T1000 (cell line): ENCODE results near the gene TNFSF8.

Source experiments
- DNase-seq: peaks from one replicate; lab custom pipeline; 2025; ENCODE audit warnings: mixed read lengths; lab: John Stamatoyannopoulos, UW

TNFSF8 gene, protein sequence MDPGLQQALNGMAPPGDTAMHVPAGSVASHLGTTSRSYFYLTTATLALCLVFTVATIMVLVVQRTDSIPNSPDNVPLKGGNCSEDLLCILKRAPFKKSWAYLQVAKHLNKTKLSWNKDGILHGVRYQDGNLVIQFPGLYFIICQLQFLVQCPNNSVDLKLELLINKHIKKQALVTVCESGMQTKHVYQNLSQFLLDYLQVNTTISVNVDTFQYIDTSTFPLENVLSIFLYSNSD

DNA sequence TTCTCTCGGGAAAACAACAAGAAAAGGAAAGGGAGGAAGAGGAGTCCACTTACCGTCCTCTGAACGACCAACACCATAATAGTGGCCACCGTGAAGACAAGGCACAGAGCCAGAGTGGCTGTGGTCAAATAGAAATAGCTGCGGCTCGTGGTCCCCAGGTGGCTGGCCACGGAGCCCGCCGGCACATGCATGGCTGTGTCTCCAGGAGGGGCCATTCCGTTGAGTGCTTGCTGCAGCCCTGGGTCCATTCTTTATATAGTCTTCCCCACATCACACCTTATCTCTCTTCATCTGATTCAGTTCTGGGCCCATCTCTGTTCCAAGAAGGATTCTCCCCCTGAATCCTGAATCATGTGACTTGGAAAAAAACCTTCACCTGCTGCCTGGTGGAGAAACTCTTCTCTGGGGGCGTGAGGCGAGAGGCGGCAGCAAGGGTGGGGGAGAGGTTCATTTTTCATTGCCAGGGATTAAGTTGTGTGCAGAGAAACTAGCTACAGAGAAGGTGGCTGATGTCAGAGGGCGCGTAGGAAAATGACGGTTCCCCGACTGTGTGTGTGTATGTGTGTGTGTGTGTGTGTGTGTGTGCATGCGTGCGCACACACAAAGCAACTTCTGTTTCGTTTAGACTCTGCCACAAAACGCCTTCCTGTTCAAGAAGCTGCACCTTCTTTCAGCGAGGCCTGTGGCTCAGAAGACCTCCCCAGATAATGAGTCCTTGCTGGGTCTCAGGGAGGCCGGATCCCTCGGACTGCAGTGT is at the start of gene TNFSF8:
TSS of gene TNFSF8 (minus strand) at position 536 of the 757 bp plus-strand sequence. CDS start at position 248, 288 bp downstream.
- DNase-seq = no peak

DNA sequence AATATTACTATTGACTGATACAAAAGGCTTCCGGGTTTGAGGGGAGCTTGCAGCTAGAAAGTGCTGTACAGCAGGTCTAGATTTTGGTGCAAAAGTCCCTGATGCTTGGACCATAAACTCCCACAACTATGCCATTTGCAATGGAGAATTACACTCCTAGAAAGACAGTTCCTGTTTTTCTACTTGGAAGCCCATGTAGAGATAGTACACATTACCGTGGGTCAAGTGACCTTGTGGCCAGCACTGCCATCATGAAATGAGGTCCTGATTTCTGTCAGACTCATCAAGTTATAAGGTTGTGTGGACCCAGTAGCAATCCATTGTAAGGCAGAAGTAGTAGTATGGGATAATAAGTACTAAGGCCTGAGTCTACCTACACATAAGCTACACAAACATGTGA is 42.8 kb upstream of the TNFSF8 start:
- DNase-seq = no peak

DNA sequence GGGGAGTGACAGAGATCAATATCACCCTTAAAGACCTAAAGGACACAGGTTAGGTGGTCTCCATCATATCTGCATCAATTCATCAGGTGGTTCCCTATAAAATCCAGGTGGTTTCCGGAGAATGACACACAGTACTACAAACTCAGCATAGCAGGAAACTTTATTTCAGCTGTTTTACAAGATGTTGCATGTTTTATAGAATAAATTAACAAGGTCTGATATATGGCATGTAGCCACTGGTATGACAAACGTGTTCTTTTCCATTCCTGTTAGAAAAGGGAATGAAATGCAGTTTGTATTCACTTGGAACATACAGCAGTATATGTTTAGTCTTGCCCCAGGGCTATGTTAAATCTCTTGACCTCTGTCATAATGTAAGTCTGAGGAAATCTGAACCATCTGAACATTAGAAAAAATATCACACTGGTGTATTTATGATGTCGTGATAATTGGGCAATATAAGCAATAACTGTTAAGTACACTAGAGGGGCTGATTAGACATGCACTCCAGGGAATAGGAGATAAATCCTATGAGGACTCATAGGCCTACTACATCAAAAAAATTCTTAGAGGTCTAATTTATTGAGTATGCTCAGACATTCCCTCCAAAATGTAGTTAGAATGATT is 42.2 kb upstream of the TNFSF8 start:
- DNase-seq = no peak

DNA sequence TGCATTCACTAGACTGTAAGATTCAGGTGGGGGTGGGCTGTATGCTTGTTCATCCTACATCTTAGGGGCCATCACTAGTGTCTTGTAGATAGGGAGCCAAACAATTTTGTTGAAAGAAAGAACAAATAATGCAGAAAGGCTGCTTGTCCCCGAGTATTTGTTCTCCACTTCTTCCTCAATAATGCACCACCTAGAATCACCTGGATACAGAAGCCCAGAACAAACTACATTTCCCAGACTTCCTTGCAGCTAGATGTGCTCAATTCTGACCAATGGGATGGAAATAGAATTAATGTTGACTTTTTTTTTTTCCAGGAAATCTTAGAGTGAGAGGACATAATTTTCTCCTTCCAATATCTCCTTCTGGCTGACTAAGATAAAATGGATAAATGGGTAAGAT is 38.9 kb upstream of the TNFSF8 start:
- no peak for DNase-seq

DNA sequence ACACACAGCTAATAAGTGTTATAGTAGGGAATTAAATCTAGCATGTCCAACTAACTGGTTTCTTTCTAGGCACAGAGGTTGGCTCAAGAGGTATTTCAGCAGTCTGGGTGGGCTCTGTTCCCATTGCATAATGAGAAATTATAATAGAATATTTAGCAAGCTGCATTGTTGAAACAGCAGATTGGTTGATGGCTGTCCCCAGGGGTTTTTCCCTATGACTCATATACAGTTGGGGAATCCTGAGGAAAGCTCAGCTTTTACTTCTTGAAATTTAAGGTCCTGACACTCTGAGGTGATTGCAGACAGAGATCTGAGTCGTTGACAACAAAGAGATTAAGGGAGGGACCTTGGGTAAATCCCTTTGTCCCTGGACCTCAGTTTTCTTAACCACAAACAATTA is 38.3 kb upstream of the TNFSF8 start:
- peak; percentile 18 for DNase-seq

DNA sequence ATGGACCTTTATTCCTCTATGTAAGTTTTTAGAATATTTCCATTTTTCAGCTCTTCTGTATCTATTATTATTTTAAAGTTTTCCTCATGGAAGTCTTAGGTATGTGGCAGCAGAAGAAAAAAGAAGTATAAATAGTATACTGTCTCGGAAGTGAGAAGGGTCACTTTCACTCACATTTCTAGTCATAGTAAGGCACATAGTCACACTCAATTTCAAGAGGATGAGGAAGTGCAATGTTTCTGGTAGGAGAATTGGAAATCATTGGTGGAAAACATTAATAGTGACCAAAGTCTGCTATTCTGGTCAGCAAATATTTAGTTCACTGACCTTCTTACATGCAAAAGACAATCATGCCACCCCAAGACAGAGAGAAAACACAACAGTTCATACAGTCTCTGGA is 35.2 kb upstream of the TNFSF8 start:
- DNase-seq = no peak

DNA sequence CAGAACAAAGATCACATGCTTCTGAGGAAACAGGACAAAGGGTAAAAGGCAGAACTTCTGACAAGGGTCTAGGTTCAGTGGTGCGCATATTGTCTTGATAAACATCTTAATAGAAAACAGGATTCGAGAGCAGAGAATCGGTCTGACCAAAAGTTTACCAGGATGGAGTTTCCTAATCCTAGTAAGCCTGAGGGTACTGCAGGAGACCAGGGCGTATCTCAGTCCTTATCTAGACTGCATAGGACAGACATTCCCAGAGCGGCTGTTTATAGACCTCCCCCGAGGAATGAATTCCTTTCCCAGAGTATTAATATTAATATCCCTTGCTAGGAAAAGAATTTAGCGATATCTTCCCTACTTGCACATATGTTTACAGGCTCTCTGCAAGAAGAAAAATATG is 32.4 kb upstream of the TNFSF8 start:
- DNase-seq = no peak

DNA sequence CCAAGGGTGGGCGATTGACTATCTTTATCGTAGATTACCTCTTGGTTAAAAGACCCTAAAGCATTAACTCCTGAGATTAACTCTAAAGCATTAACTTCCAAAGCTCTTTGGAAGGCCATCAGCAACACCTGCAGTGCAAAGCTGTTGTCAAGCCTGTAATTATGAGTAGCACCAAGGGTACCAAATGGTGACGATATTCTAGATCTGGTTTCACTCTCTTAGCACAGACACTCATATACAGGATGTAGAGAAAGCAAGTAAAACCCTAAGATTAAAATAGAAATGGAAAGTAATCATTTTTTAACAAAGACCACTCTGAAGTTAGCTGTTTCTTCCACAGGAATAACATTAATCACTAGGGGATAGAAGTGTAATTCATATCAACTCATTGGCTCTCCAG is 29.9 kb upstream of the TNFSF8 start:
- DNase-seq = no peak

DNA sequence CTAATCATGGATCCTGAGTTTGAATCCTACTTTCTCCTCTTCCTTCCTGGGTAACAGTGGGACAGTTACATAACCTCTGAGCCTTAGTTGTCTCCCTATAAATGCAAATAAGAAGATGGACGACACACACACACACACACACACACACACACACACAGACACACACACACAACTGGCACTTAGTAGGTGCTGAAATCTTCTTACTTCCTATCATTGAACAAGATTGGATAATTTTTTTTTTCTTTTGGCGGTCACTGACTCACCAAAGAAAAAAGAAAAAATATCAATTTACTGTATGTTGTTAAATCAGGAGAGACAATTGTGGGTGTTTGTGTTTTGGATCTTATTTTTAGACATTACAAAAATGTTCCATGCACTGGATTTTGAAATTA is 28.4 kb upstream of the TNFSF8 start:
- DNase-seq = no peak

DNA sequence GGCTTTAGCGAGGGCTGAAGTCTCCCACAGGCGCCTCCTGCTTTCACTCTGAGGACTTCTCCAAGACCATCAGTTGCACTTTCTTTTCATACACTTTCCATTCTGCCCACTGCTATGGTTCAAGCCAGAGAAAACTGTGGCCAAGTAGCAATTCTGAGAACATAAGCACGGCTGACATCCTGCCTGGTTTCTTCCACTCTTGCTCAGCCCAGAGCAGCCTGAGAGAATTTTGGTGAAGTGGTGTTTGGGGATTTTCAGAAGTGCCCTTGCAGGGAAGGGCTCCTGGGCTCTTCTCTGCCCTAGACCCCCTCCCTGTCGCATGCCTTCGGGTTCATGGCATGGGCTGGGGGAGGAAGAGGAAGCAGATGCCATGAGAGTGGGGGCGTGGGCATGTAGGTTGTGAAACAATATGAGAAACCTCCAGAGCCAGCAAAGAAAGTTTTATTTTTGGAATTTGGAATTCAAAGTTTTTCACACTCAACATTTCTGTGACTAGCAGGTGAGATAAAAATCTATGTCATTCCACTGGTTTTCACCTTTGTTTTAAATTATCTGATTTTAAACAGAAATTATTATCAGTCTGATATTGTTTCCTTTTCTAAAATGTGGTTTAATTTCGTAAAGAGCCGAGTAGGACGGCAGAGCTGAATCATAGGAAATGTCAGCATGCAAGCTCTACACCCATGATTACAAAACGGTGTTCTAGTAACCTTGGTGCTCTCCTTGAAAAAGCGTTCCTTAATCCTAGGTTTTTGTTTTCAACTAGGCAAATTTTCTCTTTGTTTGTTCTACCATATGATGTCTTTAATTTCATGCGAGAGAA is 27.8 kb upstream of the TNFSF8 start:
- no peak for DNase-seq

DNA sequence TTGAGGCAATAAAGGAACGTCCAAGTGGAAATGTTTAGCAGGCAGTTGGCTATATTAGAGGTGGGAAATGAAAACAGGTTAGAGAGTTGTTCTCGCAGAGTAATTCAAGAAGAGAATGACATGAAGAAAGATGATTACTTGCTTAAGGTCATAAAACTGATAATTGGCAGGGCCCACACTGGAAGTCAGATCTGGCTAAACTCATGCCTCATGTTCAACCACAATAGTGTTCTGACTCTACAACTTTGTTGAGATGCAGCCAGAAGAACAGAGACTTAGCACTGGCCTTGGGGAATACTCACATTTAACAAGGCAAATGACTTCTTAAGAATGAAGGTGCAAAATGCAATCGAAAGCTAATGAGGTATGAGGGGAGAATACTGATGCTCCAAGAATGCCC is 27.2 kb upstream of the TNFSF8 start:
- no peak for DNase-seq

DNA sequence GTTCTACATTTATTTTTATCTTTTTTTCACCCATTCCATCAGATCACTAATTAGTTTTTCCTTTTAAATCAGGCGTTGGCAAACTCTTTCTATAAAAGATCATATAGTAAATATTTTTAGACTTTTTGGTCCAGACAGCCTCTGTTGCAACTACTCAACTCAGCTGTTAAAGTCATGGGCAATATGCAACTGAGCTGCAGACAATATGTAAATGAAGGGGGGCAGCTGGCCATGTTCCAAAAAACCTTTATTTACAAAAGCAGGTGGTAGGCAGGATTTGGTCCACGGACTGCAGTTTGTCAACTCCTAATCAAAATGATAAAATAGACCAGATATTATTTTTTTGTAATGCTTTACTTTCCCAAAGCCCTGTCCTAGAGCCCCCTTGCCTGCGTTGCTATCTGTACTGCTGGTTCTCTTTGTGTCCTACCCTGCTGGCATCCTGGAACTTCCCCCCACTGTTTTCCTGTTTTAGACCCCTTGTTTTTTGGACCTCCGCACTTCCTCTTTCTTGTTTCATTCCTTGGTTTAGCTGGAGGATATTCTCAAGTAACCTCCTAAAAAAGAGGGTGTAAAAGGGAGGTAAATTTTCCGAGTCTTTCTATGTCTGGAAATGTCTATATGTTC is 24.7 kb upstream of the TNFSF8 start:
- DNase-seq = no peak

DNA sequence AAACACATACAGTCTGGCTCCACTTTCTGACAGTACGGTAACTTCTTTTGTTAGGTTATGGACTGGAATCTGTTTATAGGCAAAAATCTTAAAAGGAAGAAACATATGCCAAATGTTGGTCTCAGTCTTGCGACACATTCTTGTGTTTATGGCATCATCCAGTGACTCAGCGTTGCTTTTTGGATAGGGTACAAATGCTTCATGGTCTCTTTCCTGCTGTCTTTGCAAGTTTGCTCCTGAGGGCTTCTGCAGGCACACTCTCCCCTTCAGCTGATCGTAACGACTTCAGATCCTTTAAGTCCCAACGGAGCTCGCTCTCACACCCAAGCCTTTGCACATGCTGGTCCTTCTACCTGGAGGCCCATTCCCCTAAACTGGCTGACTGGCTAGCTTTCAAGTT is 23.6 kb upstream of the TNFSF8 start:
- peak; percentile 21 for DNase-seq

DNA sequence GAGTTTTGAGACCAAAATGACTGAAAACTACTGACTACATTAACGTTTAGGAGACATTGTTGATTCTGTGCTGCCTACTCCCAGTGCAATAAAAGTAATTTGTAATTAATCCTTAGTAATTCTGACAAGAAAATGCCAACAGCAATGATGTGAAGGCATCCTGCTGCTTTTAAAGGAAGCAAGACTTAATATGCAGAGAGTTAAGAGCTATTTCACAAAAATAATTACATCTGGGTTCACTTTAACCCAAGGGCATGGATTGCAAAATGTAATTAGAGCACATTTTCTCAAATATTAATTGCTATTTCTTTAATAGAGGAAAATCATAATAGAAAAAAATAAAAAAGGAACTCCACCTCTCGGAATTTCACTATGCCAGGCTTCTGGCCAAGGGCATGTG is 22.7 kb upstream of the TNFSF8 start:
- DNase-seq = no peak

DNA sequence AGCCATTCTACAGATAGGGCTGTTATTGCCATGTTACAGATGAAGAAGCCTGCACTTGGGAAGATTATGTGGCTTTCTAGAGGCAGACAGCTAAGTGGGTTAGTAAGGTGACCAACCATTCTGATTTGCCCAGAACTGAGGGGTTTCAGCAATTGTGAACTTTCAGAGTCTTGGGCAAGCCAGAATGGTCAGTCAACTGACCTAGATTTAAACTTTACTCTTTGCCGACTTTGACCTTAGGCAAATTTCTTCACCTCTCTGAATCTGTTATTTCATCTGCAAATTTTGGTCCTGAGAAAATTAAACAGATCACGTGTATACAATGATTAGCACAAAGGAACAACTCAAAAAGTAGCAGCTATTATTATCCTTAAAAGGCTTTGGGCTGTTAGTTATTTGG is 20.4 kb upstream of the TNFSF8 start:
- DNase-seq = no peak

DNA sequence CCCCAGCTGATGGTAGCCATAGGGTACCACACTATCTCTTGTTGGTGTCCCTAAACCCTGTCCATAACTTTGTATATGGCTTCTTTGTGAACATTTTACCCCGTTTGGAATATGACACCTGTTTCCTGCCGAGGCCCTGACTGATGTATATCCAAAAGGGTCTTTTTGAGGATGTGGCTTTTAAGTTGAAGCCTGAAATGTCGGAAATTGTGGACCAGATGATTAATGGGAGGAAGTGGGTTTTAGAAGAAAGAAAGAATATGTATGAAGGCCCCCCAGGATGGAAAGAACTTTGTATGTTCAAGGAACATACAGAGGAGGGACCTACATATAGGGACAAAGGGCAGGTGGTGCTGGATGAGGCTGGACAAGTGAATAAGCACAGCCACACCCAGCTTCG is 16.7 kb upstream of the TNFSF8 start:
- no peak for DNase-seq

DNA sequence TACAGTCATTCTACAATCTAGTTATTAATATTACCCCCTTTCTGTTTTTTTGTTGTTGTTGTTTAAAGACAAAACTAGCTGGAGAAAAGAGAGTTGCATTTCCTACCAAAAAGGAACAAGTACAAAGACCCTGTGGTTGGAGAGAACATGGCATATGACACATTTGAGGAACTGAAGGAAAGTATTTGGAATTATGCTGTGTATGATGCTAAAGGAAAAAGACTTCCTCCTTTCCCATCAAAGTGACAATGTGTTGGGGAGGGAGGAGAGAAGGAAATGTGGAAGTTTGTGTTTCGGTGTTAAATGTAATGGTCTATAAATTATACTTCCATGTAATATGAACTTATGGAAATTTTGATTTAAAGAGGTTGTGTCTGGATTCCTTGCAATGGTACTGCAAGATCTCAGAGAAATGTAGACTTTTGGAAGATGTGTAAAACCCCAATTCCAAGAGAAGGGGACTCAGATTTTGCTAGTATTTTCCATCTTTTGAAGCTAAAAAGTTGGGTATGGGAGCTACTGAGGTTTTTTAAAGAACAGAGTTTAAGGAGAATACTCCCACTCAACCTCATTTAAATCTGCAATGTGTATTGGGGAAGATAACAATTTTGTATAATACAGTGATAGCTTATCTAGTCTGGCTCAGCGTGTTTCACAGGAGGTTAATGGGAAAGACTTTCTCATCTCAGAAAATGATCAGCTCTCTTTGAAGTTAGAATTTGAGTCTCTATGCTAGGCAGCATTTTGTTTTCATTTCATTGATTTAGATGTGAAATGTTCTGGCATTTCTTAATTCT is 15.4 kb upstream of the TNFSF8 start:
- DNase-seq = no peak

DNA sequence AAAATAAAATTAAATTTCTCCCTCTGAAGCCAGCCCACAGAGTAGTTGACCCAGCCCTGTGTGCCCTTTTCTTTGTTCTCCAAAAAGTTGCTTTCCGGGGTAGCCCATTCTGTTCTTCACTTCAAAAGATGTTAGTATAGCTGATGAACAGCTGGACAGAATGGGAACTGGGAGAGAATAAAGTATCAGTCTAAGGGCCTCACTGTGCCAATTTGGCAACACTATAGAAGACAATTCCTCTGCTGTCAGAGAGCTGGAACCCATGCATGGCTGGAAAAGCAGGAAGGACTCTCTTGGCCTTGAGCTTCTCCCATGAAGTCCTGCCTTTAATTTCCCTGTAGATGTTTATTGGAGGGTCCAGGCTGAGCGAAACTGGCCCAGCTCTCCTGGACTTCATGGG is 11.0 kb upstream of the TNFSF8 start:
- DNase-seq = no peak

DNA sequence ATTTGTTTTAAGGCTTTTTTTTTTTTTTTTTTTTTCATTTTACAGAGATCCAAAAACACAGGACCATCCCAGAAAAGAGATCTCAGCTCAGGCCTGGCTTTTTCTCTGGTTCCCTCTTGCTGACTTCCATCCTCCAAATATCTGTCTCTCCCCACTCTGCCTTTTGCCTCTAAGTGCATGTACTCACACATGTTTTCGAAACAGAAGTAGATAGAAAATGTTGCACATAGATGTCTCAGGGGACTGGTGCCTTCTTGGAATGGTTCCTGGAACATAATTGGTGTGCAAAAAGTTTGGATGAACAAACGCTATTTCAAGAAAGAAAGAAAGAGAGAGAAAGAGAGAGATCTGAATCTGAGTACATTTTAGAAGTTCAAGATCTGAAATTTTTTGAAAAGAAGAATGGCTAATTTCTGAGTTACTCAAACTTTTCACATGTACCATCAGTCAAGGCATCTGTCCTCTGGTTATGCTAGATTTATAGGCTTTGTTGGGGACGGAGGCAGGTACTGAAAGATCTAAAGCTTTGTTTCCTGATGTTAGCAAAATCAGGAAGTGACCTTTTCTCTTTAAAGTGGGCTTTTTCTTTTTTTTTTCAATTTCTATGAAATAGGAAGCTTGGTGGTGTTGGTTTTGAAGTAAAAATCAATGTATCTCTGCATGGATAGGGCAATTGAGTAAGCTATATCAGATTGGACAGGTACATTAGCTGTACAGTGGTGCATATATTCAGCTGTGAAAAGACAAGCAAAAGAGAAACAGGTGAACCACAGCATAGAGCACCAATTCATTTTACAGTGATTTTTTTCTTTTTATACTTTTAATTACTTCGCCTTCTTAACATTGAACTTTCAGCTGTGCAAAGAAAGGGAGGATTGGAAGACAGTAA is 8.5 kb upstream of the TNFSF8 start:
- no peak for DNase-seq

DNA sequence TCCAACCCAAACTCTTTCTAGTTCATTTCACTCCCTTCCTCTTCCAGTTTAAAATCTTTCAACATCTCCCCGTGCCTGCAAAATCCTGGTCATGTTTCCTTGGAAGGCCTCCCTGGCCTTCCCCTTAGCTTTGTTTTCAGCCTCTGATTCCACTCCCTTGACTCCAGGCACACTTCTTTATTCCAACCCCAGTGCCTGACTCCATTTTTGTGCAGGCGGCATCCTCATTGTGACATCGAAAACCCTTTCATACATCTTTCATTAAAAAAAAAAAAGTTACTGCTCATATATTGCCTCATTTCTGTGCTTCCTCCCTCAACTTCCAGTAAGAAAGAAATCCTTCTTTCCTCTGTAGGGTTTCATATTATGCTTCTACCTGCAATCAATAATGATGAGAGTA is 7.1 kb upstream of the TNFSF8 start:
- DNase-seq = no peak
